WERI-Rb-1 (cell line): ENCODE results near the gene STAMBPL1.

ENCODE experiments used
- DNase-seq: peaks from one replicate; pipeline ENCODE4 v3.0.0-alpha.2; 2020
- H3K27ac ChIP-seq: fragments of 250-450 bp; sonication (Bioruptor Pico); 2 replicates; pipeline ENCODE4 v1.5.1; 2020; ENCODE audit warnings: mild to moderate bottlenecking, moderate library complexity
- H3K27me3 ChIP-seq: fragments of 250-450 bp; sonication (Bioruptor Pico); 2 replicates; pipeline ENCODE4 v1.5.1; 2021; ENCODE audit warnings: mild to moderate bottlenecking, low read depth, moderate library complexity; ENCODE audit not compliant: insufficient read depth, severe bottlenecking
- H3K36me3 ChIP-seq: fragments of 250-450 bp; sonication (Bioruptor Pico); 2 replicates; pipeline ENCODE4 v1.5.1; 2020; ENCODE audit warnings: mild to moderate bottlenecking, moderate library complexity
- H3K4me3 ChIP-seq: 2 replicates; pipeline ENCODE4 v1.5.1; 2011; ENCODE audit warnings: low read depth, mild to moderate bottlenecking, control low read depth, low read length
- H3K9me3 ChIP-seq: fragments of 250-450 bp; sonication (Bioruptor Pico); 2 replicates; pipeline ENCODE4 v1.5.1; 2021; ENCODE audit warnings: mild to moderate bottlenecking, moderate library complexity; ENCODE audit not compliant: severe bottlenecking
- CTCF ChIP-seq: IDR thresholded peaks from 2 replicates; pipeline ENCODE4 v1.5.1; 2011; ENCODE audit warnings: low read depth, mild to moderate bottlenecking, control low read depth, inconsistent platforms, low read length

STAMBPL1 gene

GRCh38 chr10:88946200-88946599 lies 66.2 kb downstream of the STAMBPL1 start:
- Histone ChIP-seq H3K4me3 (no peak overlapping the region), H3K27ac (no peak overlapping the region), H3K36me3 (no peaks in the 10 kb centered on the region), H3K9me3 (no peaks in the 10 kb centered on the region), H3K27me3 (no peaks in the 10 kb centered on the region)
- TF ChIP-seq CTCF = no peak
- DNase-seq = no peak

GRCh38 chr10:88946965-88947590 lies 67.0 kb downstream of the STAMBPL1 start:
- Histone ChIP-seq H3K9me3 (no peaks in the 10 kb centered on the region), H3K27me3 (no peaks in the 10 kb centered on the region), H3K4me3 (no peak overlapping the region), H3K36me3 (no peaks in the 10 kb centered on the region), H3K27ac (no peak overlapping the region)
- no peak for DNase-seq
- no peak for TF ChIP-seq CTCF

GRCh38 chr10:88949051-88949450 lies 69.0 kb downstream of the STAMBPL1 start:
- Histone ChIP-seq H3K4me3 (no peak overlapping the region), H3K27ac (no peak overlapping the region), H3K27me3 (no peaks in the 10 kb centered on the region), H3K9me3 (no peaks in the 10 kb centered on the region), H3K36me3 (no peaks in the 10 kb centered on the region)
- TF ChIP-seq CTCF = no peak
- no peak for DNase-seq

- no peak overlapping the region for H3K27ac ChIP-seq
These were observed 70.1 kb downstream of the STAMBPL1 start for GRCh38 chr10:88949912-88950837.

GRCh38 chr10:88952647-88953111 lies 72.6 kb downstream of the STAMBPL1 start, which contains the start of gene ACTA2:
Gene ACTA2 (minus strand): TSS chr10:88952773. CDS start chr10:88948930, 3,843 bp downstream.
- no peaks in the 10 kb centered on the region for H3K27me3 ChIP-seq
- no peak within 1 kb of the TSS for H3K4me3 ChIP-seq
- no peak for TF ChIP-seq CTCF
- no peak within 1 kb of the TSS for H3K27ac ChIP-seq
- DNase-seq = no peak
- no peaks in the 10 kb centered on the region for H3K36me3 ChIP-seq
- H3K9me3 ChIP-seq = no peaks in the 10 kb centered on the region

More at GRCh38 chr10:88949912-88950837, 70.1 kb downstream of the STAMBPL1 start:
- TF ChIP-seq CTCF = no peak
- H3K27me3 ChIP-seq = no peaks in the 10 kb centered on the region
- no peaks in the 10 kb centered on the region for H3K36me3 ChIP-seq
- no peak overlapping the region for H3K4me3 ChIP-seq
- no peak for DNase-seq
- H3K9me3 ChIP-seq = no peaks in the 10 kb centered on the region
